Endothelial cell of umbilical vein (primary cell): ENCODE results near the gene FABP7. TPM values are rescaled to one million over a fixed set of nuclear protein-coding genes. Genes with fewer than 3 reads are reported as not detected.

Source experiments
- BruUV-seq: library from RNA; stranded (reverse); fragments of 400-500 nt; replicated peaks from 2 replicates; lab custom pipeline; 2021; lab: Mats Ljungman, UMichigan
- CTCF ChIA-PET: fragments of 300-600, 350-600 bp; sonication (Branson Sonifier 250); formaldehyde crosslinking; loops from one replicate; lab custom pipeline; 2021; ENCODE audit warnings: antibody characterized with exemption, inconsistent platforms; lab: Charles Lee
- POLR2A ChIA-PET: fragments of 300-600, 350-600 bp; sonication (Branson Sonifier 250); formaldehyde crosslinking; loops from one replicate; lab custom pipeline; 2021; ENCODE audit warnings: antibody characterized with exemption, inconsistent platforms; lab: Charles Lee
- DNase-seq: peaks from one replicate; pipeline ENCODE4 v3.0.0-alpha.2; 2011; ENCODE audit warnings: low read depth, low spot score
- FAIRE-seq: peaks from 2 replicates; lab custom pipeline; 2011; peaks lifted over from hg19 to GRCh38; lab: Jason Lieb, UNC
- H2AFZ ChIP-seq: 2 replicates; pipeline ENCODE4 v1.6.0; 2012; ENCODE audit warnings: low read depth, low read length, control low read depth, inconsistent platforms
- H3K27ac ChIP-seq: 2 replicates; pipeline ENCODE4 v1.5.1; 2011; ENCODE audit warnings: low read depth, mild to moderate bottlenecking, control low read depth, low read length, moderate library complexity; ENCODE audit not compliant: insufficient read depth
- H3K27me3 ChIP-seq, 2 experiments: 2 replicates each; pipeline versions ENCODE4 v1.6.0 to v1.6.1; 2011; ENCODE audit warnings: low read length in 2 of 2, mixed read lengths in 1 of 2; ENCODE audit not compliant: control insufficient read depth in 2 of 2, insufficient read depth in 2 of 2
- H3K36me3 ChIP-seq, 2 experiments: 2 replicates in 1 of 2; 3 replicates in 1 of 2; pipeline ENCODE4 v1.5.1; 2011; ENCODE audit warnings: low read length in 2 of 2, mild to moderate bottlenecking in 1 of 2, moderate library complexity in 1 of 2; ENCODE audit not compliant: control insufficient read depth in 2 of 2, insufficient read depth in 2 of 2; ENCODE audit errors: extremely low read depth in 1 of 2
- H3K4me1 ChIP-seq: 3 replicates; pipeline ENCODE4 v1.5.1; 2011; ENCODE audit warnings: mild to moderate bottlenecking, low read length; ENCODE audit not compliant: control insufficient read depth, insufficient read depth; ENCODE audit errors: extremely low read depth
- H3K4me2 ChIP-seq: 2 replicates; pipeline ENCODE4 v1.6.1; 2011; ENCODE audit warnings: low read length, control low read depth, mixed read lengths; ENCODE audit not compliant: insufficient read depth
- H3K4me3 ChIP-seq, 3 experiments: fragments of 200-600 bp in 1 of 3; sonication (generic), shearing (Covaris generic) in 1 of 3; replicated peaks in 1 of 3; 2 replicates each; pipeline ENCODE4 v1.5.1; 2011 to 2016; ENCODE audit warnings: control low read depth in 3 of 3, low read length in 3 of 3, mild to moderate bottlenecking in 2 of 3, inconsistent platforms in 1 of 3, low read depth in 1 of 3, moderate library complexity in 1 of 3; ENCODE audit not compliant: insufficient read depth in 1 of 3
- H3K79me2 ChIP-seq: 2 replicates; pipeline ENCODE4 v1.6.0; 2012; ENCODE audit warnings: low read length, inconsistent platforms; ENCODE audit not compliant: control insufficient read depth, insufficient read depth
- H3K9ac ChIP-seq: replicated peaks from 2 replicates; pipeline ENCODE3; 2011; ENCODE audit warnings: low read length, control low read depth; ENCODE audit not compliant: insufficient read depth; ENCODE audit errors: extremely low read depth
- H3K9me1 ChIP-seq: replicated peaks from 3 replicates; pipeline ENCODE4 v1.6.0; 2011; ENCODE audit warnings: mild to moderate bottlenecking, low read length; ENCODE audit not compliant: control insufficient read depth, insufficient read depth; ENCODE audit errors: extremely low read depth
- H3K9me3 ChIP-seq: replicated peaks from 2 replicates; pipeline ENCODE4 v1.5.1; 2012; ENCODE audit warnings: low read length, inconsistent platforms; ENCODE audit not compliant: control insufficient read depth, insufficient read depth
- H4K20me1 ChIP-seq: replicated peaks from 2 replicates; pipeline ENCODE3; 2011; ENCODE audit warnings: mild to moderate bottlenecking, low read length; ENCODE audit not compliant: control insufficient read depth, insufficient read depth; ENCODE audit errors: extremely low read depth
- GATA2 ChIP-seq: IDR thresholded peaks from 2 replicates; pipeline ENCODE4 v1.7.0; 2011; ENCODE audit warnings: low read depth, mild to moderate bottlenecking, moderate library complexity, mixed read lengths, low read length; ENCODE audit not compliant: insufficient read length, insufficient read depth
- MYC ChIP-seq: IDR thresholded peaks from one replicate; pipeline ENCODE4 v1.6.1; 2011; ENCODE audit warnings: mild to moderate bottlenecking, low read depth, low read length
- POLR2A ChIP-seq: IDR thresholded peaks from 2 replicates; pipeline ENCODE4 v1.6.1; 2012; ENCODE audit warnings: low read depth, mild to moderate bottlenecking, control low read depth, low read length
- dilution Hi-C: fragments of 300-500 bp; cut with MboI; formaldehyde crosslinking; loops from one replicate; pipeline ENCODE4 v1.15.0; 2019; ENCODE audit warnings: low sequenced_read_pairs; ENCODE audit not compliant: extremely low pct_ligation_motif_present
- intact Hi-C: fragments of 100-400 bp; cut with micrococcal nuclease; formaldehyde crosslinking; loops from one replicate; pipeline ENCODE4 v1.10.0; 2022
- polyA plus RNA-seq, 4 experiments: library from polyadenylated mRNA; depleted of rRNA in 3 of 4; stranded (reverse) in 3 of 4; unstranded in 1 of 4; fragments of >200 nt; gene quantifications; 2 replicates each; pipeline versions ENCODE4 v1.2.1 to v1.2.3, GENCODE V29; 2011 to 2012; ENCODE audit warnings: missing spikeins in 1 of 4
- total RNA-seq: library from RNA; stranded (reverse); gene quantifications from 2 replicates; pipeline ENCODE4 v1.2.3, GENCODE V29; 2021

FABP7 gene
- total and polyA plus RNA-seq, 2 donors (not counting 3 experiments of a cell fraction or from before 2014, with no cell fraction given): not detected

DNA sequence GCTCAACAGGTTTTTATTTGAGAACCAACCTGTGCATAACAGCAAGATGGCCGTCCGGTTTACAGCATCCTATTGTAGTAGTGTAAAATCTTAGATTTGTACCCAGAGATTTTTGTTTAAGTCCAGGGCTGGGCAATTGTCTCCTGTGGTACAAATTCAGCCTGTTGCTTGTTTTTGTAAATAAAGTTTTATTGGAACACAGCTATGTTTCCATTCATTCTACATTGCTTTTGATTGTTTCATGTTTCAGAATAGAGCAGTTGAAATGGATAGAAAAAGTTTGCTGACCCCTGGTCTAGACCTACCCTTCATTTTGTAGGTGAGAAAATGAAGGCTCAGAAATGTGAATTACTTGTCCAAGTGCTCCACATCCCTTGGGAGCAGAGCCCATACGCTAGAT is 18.0 kb downstream of the FABP7 start:
- no peak overlapping the region for H2AFZ ChIP-seq
- H3K9ac ChIP-seq: no peak overlapping the region
- H3K9me1 ChIP-seq: no peaks in the 10 kb centered on the region
- dilution Hi-C loops (no loop called here), intact Hi-C loops (no loop called here)
- FAIRE-seq (no peak), DNase-seq (no peak)
- no peaks in the 10 kb centered on the region for H3K36me3 ChIP-seq
- no peaks in the 10 kb centered on the region for H4K20me1 ChIP-seq
- ChIA-PET CTCF (interaction anchor here (1.8 kb wide), 1 partner anchor 12 kb away, joined by 4 read pairs; no protein-coding TSS in a partner anchor), POLR2A (no interaction called here)
- no TSS peak for BruUV-seq
- no peaks in the 10 kb centered on the region for H3K79me2 ChIP-seq
- H3K27ac ChIP-seq: no peak overlapping the region
- H3K4me3 ChIP-seq: no peak overlapping the region
- no peak overlapping the region for H3K4me2 ChIP-seq
- TF ChIP-seq MYC (no peak), POLR2A (no peak)
- no peaks in the 10 kb centered on the region for H3K4me1 ChIP-seq
- H3K9me3 ChIP-seq: no peaks in the 10 kb centered on the region
- no peaks in the 10 kb centered on the region for H3K27me3 ChIP-seq

DNA sequence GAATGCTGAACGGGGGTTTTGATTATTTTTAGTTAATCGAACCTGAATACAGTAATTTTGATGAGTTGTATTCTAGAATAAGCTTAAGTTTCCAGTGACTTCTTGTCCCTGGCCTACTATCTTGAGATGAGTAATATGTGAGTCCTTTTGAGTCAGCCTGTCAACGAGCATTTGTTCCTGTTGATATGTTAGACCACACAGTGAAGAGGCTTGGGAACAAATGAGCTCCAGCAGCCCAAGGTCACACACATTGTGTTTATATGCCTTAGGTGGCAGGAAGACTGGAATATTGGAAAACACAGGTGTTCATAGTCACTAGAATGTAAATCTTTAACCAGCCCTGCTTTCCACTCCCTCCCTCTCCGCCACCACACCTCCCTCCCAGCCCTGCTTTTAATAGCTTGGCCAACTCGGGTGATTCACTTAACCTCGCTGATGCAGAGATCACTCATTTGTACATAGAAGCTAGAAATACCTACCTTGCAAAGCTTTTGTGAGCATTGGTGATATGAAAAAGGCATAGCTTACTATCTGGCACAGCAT is 18.7 kb downstream of the FABP7 start:
- dilution Hi-C loops: no loop called here
- H3K4me3 ChIP-seq: no peak overlapping the region
- no peaks in the 10 kb centered on the region for H3K9me3 ChIP-seq
- ChIA-PET CTCF (interaction anchor here (1.0 to 1.8 kb wide), 3 partner anchors 9 to 12 kb away, joined by 3 to 6 read pairs (median 4); partner anchors contain the start of gene SMPDL3A), POLR2A (no interaction called here)
- no peaks in the 10 kb centered on the region for H3K79me2 ChIP-seq
- H3K4me2 ChIP-seq: no peak overlapping the region
- FAIRE-seq (no peak), DNase-seq (no peak)
- BruUV-seq: no TSS peak
- H4K20me1 ChIP-seq: no peaks in the 10 kb centered on the region
- intact Hi-C loops: no loop called here
- H3K36me3 ChIP-seq: no peaks in the 10 kb centered on the region
- H3K9me1 ChIP-seq: no peaks in the 10 kb centered on the region
- no peaks in the 10 kb centered on the region for H3K4me1 ChIP-seq
- H3K9ac ChIP-seq: no peak overlapping the region
- H3K27me3 ChIP-seq: no peaks in the 10 kb centered on the region
- TF ChIP-seq GATA2 (peak; percentile 28), MYC (no peak)
- H2AFZ ChIP-seq: no peak overlapping the region
- H3K27ac ChIP-seq: no peak overlapping the region
